ENCODE data around the gene CD300LG.
"Not testable (repeated sequence)": the region's sequence is repeated elsewhere in the genome, so short reads cannot be mapped to it uniquely, and the experiment has no call there.

Gene CD300LG

GRCh38 chr17:43846963-43847371 lies at the start of gene CD300LG:
Gene CD300LG (plus strand): TSS chr17:43847176. CDS start chr17:43847217, 41 bp downstream.
- no peak for DNase-seq (ENCODE audit: low read depth in 1 of 2, low spot score in 1 of 2)

- DNase-seq (ENCODE audit: low read depth in 1 of 2, low spot score in 1 of 2) = not testable (repeated sequence)
Observed at GRCh38 chr17:43798024-43798423, 49.0 kb upstream of the CD300LG start.

- no peak for DNase-seq (ENCODE audit: low read depth in 1 of 2, low spot score in 1 of 2)
Observed at GRCh38 chr17:43799047-43799446, 47.9 kb upstream of the CD300LG start.

GRCh38 chr17:43800736-43801135 lies 46.2 kb upstream of the CD300LG start:
- DNase-seq (ENCODE audit: low read depth in 1 of 2, low spot score in 1 of 2) = no peak

GRCh38 chr17:43801844-43802243 lies 45.1 kb upstream of the CD300LG start:
- DNase-seq (ENCODE audit: low read depth in 1 of 2, low spot score in 1 of 2) = no peak

- DNase-seq (ENCODE audit: low read depth in 1 of 2, low spot score in 1 of 2) = no peak
Observed at GRCh38 chr17:43803758-43804157, 43.2 kb upstream of the CD300LG start.

GRCh38 chr17:43805117-43805516 lies 41.9 kb upstream of the CD300LG start:
- DNase-seq (ENCODE audit: low read depth in 1 of 2, low spot score in 1 of 2) = no peak

GRCh38 chr17:43808076-43808475 lies 38.9 kb upstream of the CD300LG start:
- no peak for DNase-seq (ENCODE audit: low read depth in 1 of 2, low spot score in 1 of 2)

- no peak for DNase-seq (ENCODE audit: low read depth in 1 of 2, low spot score in 1 of 2)
Observed at GRCh38 chr17:43809121-43809520, 37.9 kb upstream of the CD300LG start.

- DNase-seq (ENCODE audit: low read depth in 1 of 2, low spot score in 1 of 2) = no peak
Observed at GRCh38 chr17:43810226-43810715, 36.7 kb upstream of the CD300LG start.

GRCh38 chr17:43810823-43811222 lies 36.2 kb upstream of the CD300LG start:
- DNase-seq (ENCODE audit: low read depth in 1 of 2, low spot score in 1 of 2) = no peak

- DNase-seq (ENCODE audit: low read depth in 1 of 2, low spot score in 1 of 2) = no peak
Observed at GRCh38 chr17:43812396-43813265, 34.3 kb upstream of the CD300LG start.

- no peak for DNase-seq (ENCODE audit: low read depth in 1 of 2, low spot score in 1 of 2)
Observed at GRCh38 chr17:43813386-43813785, 33.6 kb upstream of the CD300LG start.

GRCh38 chr17:43814026-43814425 lies 33.0 kb upstream of the CD300LG start:
- DNase-seq (ENCODE audit: low read depth in 1 of 2, low spot score in 1 of 2) = no peak

- DNase-seq (ENCODE audit: low read depth in 1 of 2, low spot score in 1 of 2) = no peak
Observed at GRCh38 chr17:43814714-43815113, 32.3 kb upstream of the CD300LG start.

- DNase-seq (ENCODE audit: low read depth in 1 of 2, low spot score in 1 of 2) = no peak
Observed at GRCh38 chr17:43816336-43817320, 30.3 kb upstream of the CD300LG start.

GRCh38 chr17:43817826-43818225 lies 29.1 kb upstream of the CD300LG start:
- no peak for DNase-seq (ENCODE audit: low read depth in 1 of 2, low spot score in 1 of 2)

- DNase-seq (ENCODE audit: low read depth in 1 of 2, low spot score in 1 of 2) = no peak
Observed at GRCh38 chr17:43818966-43819365, 28.0 kb upstream of the CD300LG start.

- DNase-seq (ENCODE audit: low read depth in 1 of 2, low spot score in 1 of 2) = no peak
Observed at GRCh38 chr17:43820759-43821158, 26.2 kb upstream of the CD300LG start.

- DNase-seq (ENCODE audit: low read depth in 1 of 2, low spot score in 1 of 2) = no peak
Observed at GRCh38 chr17:43822570-43823190, 24.3 kb upstream of the CD300LG start.
